ENCODE data around the gene RIPOR3.
"Not testable (repeated sequence)": the region's sequence is repeated elsewhere in the genome, so short reads cannot be mapped to it uniquely, and the experiment has no call there.

RIPOR3 gene

GRCh38 chr20:50607436-50607835 is 83.9 kb downstream of the RIPOR3 start:
- no peak for DNase-seq (ENCODE audit: low spot score)

DNA sequence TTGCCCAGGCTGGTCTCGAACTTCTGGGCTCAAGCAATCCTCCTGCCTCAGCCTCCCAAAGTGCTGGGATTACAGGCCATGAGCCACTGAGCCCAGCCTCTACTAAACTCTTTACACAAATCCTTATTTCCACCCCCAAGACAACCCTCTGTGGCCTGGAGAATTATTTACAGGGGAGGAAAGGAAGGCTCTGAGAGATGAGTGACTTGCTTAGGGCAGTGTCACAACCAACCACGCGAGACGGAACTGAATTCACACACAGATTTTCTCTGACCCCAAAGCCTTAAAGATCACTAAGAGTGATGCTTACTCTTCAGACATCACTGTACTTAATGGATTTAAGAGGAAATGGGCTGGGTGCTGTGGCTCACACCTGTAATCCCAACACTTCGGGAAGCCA is 86.2 kb downstream of the RIPOR3 start:
- DNase-seq (ENCODE audit: low spot score), result no peak

GRCh38 chr20:50604451-50604850 is 86.9 kb downstream of the RIPOR3 start:
- DNase-seq (ENCODE audit: low spot score), result no peak

DNA sequence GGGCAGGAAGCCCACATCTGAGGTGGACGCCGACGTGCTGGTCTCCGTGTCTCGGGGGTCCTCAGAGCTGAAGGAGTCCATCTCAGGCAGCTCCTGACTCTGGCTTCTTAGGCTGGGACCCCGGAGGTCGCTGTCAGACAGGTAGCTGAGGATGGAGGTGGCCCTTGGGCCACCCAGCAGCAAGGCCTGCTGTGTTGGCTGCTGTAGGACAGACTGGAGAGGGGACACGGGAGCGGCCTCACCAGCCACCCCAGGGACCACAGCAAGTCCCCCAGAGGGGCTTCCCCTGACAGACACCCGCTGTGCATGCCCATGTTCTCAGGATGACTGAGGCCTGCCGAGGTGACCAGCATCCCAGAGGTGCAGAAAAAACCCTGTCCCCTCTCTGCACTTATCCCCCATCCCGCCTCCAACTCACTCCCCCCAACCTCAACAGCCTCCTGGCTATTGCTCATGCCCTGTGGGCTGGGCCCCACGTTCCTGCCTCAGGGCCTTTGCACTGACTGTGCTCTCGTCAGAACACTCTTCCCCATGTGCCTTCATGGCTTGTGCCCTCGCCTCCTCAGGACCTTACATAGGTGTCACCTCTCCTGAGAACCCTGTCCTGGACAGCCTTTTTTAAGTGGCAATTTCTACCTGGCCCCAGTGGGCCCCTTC is 88.8 kb downstream of the RIPOR3 start:
- DNase-seq (ENCODE audit: low spot score), result no peak

DNA sequence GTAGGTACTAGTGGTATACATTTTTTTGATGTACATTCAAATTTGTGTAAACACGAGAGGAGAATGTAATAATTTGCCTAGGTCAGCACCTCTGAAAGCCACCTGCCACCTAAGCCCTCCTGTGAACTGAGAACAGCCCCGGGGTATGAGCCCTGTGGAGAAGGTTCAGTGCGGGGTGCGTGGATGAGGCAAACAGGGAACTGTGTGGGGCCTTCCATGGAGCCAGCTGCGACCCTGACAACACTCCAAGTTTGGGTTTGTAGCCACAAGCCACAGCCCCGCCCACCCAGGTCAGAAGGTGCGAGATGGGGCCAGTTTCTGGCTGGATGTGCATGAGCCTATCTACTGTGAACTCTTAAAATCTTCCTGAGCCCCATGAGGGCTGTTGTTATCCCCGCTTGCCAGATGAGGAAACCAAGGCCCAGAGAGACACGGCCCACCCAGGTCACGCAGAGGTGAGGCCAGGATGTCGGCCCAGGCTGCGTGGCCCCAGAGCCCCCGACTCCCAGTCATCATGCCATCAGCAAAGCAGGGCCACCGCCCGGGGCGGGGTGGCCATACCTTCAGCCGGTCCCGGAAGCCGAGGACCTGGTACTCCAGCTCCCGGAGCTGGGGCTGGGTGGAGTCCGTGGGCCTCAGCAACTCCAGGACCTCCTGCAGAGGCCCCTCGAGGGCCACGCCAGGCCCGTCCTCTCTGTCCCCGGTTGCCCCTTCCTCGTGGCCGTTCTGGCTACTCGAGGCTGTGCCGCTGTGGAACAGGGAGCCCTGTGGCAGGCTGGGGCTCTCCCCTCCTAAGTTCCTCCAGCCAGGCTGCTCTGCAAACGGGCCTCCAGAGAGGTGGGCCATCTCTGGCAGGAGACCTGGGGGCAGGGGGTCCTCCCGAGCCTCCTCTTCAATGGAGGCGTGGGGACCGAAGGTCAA is 89.6 kb downstream of the RIPOR3 start:
- peak; percentile 43 for DNase-seq (ENCODE audit: low spot score)

- DNase-seq (ENCODE audit: low spot score), result no peak
These were observed 91.0 kb downstream of the RIPOR3 start for GRCh38 chr20:50600281-50600895.

DNA sequence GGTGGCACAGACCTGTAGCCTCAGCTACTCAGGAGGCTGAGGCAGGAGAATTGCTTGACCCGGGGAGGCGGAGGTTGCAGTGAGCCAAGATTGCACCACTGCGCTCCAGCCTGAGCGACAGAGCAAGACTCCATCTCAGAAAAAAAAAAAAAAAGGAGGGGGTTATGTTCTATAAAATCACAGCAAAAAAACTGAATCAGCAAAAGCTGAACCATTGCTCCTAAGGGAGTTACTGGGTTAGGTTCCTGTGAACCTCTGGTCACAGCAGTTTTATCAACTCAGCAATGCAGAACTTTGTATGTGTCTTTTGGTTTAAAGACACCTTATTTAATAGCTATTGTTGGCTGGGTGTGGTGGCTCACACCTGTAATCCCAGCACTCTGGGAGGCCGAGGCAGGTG is 92.6 kb downstream of the RIPOR3 start:
- not testable (repeated sequence) for DNase-seq (ENCODE audit: low spot score)

- no peak for DNase-seq (ENCODE audit: low spot score)
These were observed 93.3 kb downstream of the RIPOR3 start for GRCh38 chr20:50598074-50598473.

DNA sequence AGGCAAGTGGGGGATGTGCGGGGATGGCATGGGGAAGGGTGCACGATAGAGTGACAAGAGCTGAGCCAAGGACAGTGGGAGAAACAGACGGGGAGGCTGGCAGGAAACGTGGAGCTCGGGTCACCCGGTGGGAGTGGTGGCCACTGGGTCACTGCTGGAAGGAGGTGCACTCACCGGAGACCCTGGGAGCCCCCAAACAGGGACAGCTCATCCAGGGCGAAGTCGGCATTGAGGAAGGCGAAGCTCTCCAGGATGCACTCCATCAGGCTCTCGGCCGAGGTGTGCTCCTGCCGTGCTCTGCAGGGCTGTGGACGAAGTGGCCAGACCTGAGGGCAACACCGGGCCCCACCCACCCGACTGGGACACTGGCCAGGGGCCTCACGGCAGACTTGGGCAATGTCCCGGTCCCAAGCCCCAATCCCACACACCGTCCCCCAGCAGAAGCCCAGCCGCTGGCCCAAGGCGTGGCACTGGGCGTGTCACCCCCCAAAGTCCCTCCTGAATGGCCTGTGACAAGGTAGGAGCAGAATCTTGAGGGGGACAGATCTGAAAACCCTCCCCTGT is 93.9 kb downstream of the RIPOR3 start:
- no peak for DNase-seq (ENCODE audit: low spot score)

- no peak for DNase-seq (ENCODE audit: low spot score)
These were observed 94.7 kb downstream of the RIPOR3 start for GRCh38 chr20:50596694-50597021.

- no peak for DNase-seq (ENCODE audit: low spot score)
These were observed 95.2 kb downstream of the RIPOR3 start for GRCh38 chr20:50595988-50596693.

GRCh38 chr20:50595433-50595895 is 95.9 kb downstream of the RIPOR3 start:
- no peak for DNase-seq (ENCODE audit: low spot score)

DNA sequence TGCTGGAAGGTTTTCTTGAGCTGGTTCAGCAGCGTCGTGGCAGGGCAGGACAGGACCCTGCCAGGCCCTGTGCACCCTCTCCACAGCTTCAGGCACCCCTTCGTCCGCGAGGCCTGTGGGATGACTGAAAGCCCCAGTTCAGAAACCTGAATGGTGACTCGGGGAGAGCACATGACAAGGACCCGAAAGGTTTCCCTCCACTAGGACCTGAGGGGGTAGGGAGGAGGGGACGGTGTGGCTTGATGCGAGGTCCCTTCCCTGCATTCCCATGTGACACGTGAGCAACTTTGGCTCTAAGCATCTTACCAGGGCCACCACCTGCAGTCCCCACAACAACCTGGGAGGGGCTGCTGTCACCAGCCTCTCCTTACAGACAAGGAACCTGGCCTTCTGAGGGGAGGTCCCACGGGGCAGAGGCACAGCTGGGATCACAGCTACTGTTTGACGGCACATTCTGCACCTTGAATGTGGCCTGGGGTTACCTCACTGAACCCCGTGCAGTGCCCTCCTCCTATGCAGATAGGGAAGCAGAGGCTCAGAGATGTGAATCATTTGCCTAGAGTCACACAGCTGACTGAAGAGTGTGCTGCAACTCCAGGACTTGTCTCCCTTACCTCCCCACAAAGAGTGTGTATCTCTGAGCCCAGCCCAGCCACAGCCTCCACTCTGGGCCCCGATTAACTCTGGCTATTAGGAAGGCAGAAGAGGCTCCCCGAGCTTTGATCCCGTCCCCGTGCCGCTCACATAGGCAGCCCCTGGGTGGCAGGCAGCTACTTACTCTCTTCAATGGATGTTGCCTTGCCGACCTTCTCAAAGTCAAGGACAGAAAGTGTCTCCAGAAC is 96.5 kb downstream of the RIPOR3 start:
- DNase-seq (ENCODE audit: low spot score), result no peak

- no peak for DNase-seq (ENCODE audit: low spot score)
These were observed 97.1 kb downstream of the RIPOR3 start for GRCh38 chr20:50594231-50594590.

DNA sequence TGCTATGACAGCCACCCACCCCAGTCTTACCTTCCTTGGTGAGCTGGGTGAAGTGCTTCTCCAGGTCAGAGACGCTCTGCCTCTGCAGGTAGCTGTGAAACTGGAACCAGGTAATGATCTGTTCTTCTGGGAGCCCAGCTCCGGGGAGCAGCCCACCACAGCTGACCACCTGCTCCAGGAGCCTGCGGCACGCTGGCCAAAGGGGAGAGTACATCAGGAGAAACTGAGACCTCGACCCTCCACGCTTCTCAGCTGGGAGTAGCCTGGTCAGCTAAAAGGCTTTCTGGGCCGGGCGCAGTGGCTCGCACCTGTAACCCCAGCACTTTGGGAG is 98.4 kb downstream of the RIPOR3 start:
- no peak for DNase-seq (ENCODE audit: low spot score)

- no peak for DNase-seq (ENCODE audit: low spot score)
These were observed 98.9 kb downstream of the RIPOR3 start for GRCh38 chr20:50592282-50593004.

DNA sequence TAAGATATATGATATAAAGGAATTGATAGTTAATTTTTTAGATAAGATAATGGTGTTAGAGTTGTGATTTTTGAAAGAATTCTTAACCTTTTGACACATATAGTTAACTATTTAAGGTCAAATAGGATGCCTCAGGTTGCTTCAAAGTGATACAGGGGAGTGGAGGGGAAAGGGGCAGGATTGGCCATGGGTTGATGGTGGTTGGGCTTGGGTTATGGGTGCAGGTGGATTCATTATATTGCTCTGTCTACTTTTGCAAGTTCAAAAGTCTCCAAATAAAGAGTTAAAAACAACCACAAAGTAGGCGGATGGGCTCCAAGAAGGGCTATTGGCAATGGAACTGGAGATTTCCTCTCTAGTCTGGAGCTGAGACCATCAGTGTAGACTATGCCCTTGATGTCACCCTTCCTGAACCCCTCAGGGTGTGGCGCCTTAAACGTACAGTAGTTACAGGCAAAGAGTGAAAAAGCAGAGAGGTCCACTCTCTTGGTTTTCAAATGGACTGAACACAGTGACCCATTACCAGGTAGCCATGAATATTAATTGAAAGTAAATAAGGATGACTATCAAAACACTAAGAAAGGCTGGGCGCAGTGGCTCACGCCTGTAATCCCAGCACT is 100.0 kb downstream of the RIPOR3 start:
- no peak for DNase-seq (ENCODE audit: low spot score)

DNA sequence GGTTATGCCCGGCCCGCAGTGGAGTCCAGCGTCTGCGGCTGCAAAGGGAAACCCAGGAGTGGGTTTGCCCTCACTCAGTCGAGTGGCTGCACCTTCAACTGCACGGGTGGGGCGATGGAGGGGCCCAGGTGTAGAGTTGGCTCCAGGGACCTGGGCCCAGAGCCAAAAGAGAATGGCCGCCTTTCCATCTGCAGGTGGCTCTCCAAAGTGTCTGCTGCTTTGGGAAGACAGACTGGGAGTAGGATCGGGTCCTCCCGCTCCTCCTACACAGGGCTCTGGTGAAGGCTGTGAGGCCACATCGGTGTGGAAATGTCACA is 101.0 kb downstream of the RIPOR3 start:
- no peak for DNase-seq (ENCODE audit: low spot score)

DNA sequence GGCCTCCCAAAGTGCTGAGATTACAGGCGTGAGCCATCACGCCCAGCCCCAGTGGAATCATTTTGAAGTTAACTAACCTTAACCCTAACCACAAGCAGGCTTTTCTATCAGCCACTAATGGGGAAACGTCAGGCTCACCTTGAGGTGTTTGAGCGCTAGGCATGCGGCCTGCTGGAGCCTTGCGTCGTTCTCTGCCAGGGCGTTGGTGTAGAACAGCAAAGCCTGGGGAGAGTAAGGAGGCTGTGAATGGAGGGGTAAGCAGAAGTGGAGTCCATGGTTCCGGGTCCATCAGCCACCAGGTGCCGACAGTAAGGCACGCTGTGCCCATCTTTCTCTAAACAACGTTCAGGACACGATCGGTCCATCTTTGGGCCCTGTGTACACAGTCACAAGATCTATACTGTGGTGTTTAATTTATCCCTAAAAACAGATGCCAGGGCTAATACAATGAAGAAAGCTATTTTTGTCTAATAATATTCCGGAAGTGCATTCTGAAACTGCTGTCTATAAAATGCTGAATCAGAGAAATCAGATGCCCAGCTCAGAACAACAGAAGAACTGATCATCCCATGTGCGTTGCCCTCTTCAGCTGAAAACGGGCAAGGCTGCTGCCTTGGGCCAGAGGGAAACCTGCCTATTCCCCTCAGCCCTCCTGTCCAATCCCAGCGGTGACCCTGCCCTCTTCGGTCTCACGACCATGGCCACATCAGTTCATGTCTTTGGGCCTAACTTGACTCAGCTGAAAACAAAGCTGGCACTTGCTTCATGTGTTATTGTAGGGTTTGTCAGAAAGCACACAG is 101.6 kb downstream of the RIPOR3 start:
- no peak for DNase-seq (ENCODE audit: low spot score)
